Endodermal cell (in vitro differentiated cells): ENCODE data around the gene MLLT1. TPM values are rescaled to one million over a fixed set of nuclear protein-coding genes. Genes with fewer than 3 reads are reported as not detected.

Experiments
- DNase-seq: peaks from one replicate; pipeline ENCODE4 v3.0.0-alpha.2; 2017
- H3K27ac ChIP-seq: 2 replicates; pipeline ENCODE4 v1.5.1; 2013; ENCODE audit warnings: mild to moderate bottlenecking, low read depth, low read length, moderate library complexity
- H3K27me3 ChIP-seq: 2 replicates; pipeline ENCODE4 v1.6.1; 2013; ENCODE audit warnings: mild to moderate bottlenecking, low read length, moderate library complexity; ENCODE audit not compliant: insufficient read depth, control insufficient read depth, poor library complexity, severe bottlenecking
- H3K36me3 ChIP-seq: 2 replicates; pipeline ENCODE4 v1.7.0; 2013; ENCODE audit warnings: mild to moderate bottlenecking, low read length, moderate library complexity; ENCODE audit not compliant: control insufficient read depth, insufficient read depth
- H3K4me1 ChIP-seq: one replicate; pipeline ENCODE4 v1.7.0; 2013; ENCODE audit warnings: low read length; ENCODE audit not compliant: control insufficient read depth, insufficient read depth
- H3K4me3 ChIP-seq: 2 replicates; pipeline ENCODE4 v1.5.1; 2013; ENCODE audit warnings: mild to moderate bottlenecking, low read length, moderate library complexity
- H3K9ac ChIP-seq: 2 replicates; pipeline ENCODE4 v1.6.1; 2013; ENCODE audit warnings: mild to moderate bottlenecking, low read length, moderate library complexity; ENCODE audit not compliant: poor library complexity, severe bottlenecking; ENCODE audit errors: extremely low read depth
- H3K9me3 ChIP-seq: 2 replicates; pipeline ENCODE4 v1.6.1; 2013; ENCODE audit warnings: mild to moderate bottlenecking, low read length, moderate library complexity; ENCODE audit not compliant: control insufficient read depth
- H3K27ac Mint-ChIP-seq: 2 replicates; pipeline ENCODE4 v1.8.0; 2020; ENCODE audit warnings: mixed read lengths
- H3K27me3 Mint-ChIP-seq: 2 replicates; pipeline ENCODE4 v1.8.0; 2021; ENCODE audit warnings: mild to moderate bottlenecking, mixed read lengths; ENCODE audit not compliant: insufficient read depth
- H3K36me3 Mint-ChIP-seq: 2 replicates; pipeline ENCODE4 v1.8.0; 2020; ENCODE audit warnings: low read depth, mixed read lengths
- H3K4me1 Mint-ChIP-seq: 2 replicates; pipeline ENCODE4 v1.8.0; 2020; ENCODE audit warnings: mixed read lengths
- H3K4me3 Mint-ChIP-seq: 2 replicates; pipeline ENCODE4 v1.8.0; 2020; ENCODE audit warnings: mild to moderate bottlenecking, moderate library complexity, mixed read lengths
- H3K9me3 Mint-ChIP-seq: 2 replicates; pipeline ENCODE4 v1.8.0; 2020; ENCODE audit warnings: mild to moderate bottlenecking, mixed read lengths
- CTCF ChIP-seq: fragments of 200-600 bp; sonication (generic); conservative IDR thresholded peaks from 2 replicates; pipeline ENCODE4 v1.5.0; 2021; ENCODE audit warnings: antibody characterized with exemption, mild to moderate bottlenecking
- WGBS, 2 experiments: methylation state at CpG; one replicate each; pipeline versions ENCODE4 v1.1.5 to v1.1.7; 2013; ENCODE audit warnings: missing lambda C conversion rate in 2 of 2, mixed read lengths in 1 of 2; ENCODE audit not compliant: insufficient coverage in 1 of 2, insufficient read length in 1 of 2; 5-methylcytosine and 5-hydroxymethylcytosine counted together
- total RNA-seq, 2 donors: library from RNA; stranded (reverse); fragmentation: NEBNext Ultra II Directional in 1 of 2; extraction: Animal tissue kit (Norgen Biotek cat#: 25700) in 1 of 2; gene quantifications; 2 replicates in 1 of 2; 3 replicates in 1 of 2; pipeline ENCODE4 v1.2.1, GENCODE V29; 2021

MLLT1 gene
- total RNA-seq, 2 donors from 2014 or later, result 50.1 to 51.8 TPM

DNA sequence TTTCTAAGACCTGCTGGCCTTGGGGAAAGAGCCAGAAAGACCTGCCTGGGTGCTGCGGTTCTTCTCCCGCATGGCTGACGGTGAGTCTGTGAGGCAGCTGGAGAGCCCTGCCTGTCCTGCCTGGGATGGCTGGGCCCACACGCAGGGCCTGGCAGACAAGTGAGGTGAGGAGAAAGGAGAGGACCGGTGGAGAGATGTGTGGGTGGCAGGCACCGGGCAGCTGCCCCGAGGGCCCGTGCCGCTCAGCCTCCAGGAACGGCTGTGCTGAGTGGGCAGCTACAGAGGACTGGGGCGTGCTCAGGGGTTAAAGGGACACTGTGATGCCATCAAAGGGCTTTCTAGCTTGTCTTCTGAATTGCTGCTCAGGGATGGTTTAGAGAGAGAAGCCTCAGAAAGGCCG, 53.8 kb downstream of the MLLT1 start:
- no peak overlapping the region for H3K4me3 Mint-ChIP-seq
- WGBS, 2 experiments, result 90 to 91% methylated on average over 8 to 12 of the region's 12 CpGs
- H3K27me3 ChIP-seq, result no peaks in the 10 kb centered on the region
- no peak overlapping the region for H3K27ac ChIP-seq
- H3K9me3 ChIP-seq, result no peaks in the 10 kb centered on the region
- H3K4me1 Mint-ChIP-seq, result no peaks in the 10 kb centered on the region
- H3K9me3 Mint-ChIP-seq, result no peaks in the 10 kb centered on the region
- H3K27ac Mint-ChIP-seq, result no peak overlapping the region
- peaks cover 36% of the 10 kb centered on the region for H3K36me3 ChIP-seq
- H3K9ac ChIP-seq, result no peak overlapping the region
- no peak for TF ChIP-seq CTCF
- no peak overlapping the region for H3K4me3 ChIP-seq
- DNase-seq, result no peak
- H3K27me3 Mint-ChIP-seq, result no peaks in the 10 kb centered on the region
- H3K36me3 Mint-ChIP-seq, result peaks cover 37% of the 10 kb centered on the region
- no peaks in the 10 kb centered on the region for H3K4me1 ChIP-seq

DNA sequence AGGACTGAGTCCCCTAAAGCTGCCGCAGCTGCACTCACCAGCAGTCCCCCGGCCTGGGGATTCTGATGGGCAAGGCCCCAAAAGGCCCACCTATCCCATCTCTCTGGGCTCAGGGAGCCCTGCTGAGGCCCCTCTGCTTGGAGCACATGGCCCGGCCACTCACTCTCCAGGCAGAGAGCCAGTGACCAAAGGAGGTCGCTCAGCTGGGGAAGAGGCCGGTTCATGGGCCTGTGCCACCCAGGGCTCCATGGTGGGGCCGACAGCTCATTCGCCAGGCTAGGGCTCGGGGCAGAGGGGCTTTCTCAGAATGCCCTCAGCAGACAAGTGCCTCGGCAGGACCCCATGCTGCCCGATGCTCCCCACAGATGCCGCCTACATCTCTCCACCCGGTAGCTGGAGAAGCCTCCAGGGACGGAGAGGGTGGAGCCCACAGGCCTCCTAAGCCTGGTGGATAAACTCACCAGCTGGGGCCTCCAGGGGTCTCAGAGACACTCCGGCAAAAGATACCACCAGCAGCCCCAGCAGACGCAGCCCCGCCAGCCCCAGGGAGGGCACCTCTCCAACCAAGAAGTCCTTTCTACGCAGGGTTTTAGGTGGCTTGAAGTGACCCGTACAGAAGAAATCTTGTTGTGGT, 54.4 kb downstream of the MLLT1 start:
- H3K36me3 ChIP-seq, result peaks cover 33% of the 10 kb centered on the region
- 96 to 98% methylated on average over 15 to 18 of the region's 18 CpGs for WGBS, 2 experiments
- Mint-ChIP-seq H3K4me3 (no peak overlapping the region), H3K4me1 (no peaks in the 10 kb centered on the region), H3K36me3 (peaks cover 33% of the 10 kb centered on the region), H3K27ac (no peak overlapping the region), H3K27me3 (no peaks in the 10 kb centered on the region), H3K9me3 (no peaks in the 10 kb centered on the region)
- DNase-seq, result no peak
- no peak for TF ChIP-seq CTCF
- H3K27me3 ChIP-seq, result no peaks in the 10 kb centered on the region
- H3K27ac ChIP-seq, result no peak overlapping the region
- no peak overlapping the region for H3K4me3 ChIP-seq
- no peaks in the 10 kb centered on the region for H3K4me1 ChIP-seq
- no peaks in the 10 kb centered on the region for H3K9me3 ChIP-seq
- H3K9ac ChIP-seq, result no peak overlapping the region

DNA sequence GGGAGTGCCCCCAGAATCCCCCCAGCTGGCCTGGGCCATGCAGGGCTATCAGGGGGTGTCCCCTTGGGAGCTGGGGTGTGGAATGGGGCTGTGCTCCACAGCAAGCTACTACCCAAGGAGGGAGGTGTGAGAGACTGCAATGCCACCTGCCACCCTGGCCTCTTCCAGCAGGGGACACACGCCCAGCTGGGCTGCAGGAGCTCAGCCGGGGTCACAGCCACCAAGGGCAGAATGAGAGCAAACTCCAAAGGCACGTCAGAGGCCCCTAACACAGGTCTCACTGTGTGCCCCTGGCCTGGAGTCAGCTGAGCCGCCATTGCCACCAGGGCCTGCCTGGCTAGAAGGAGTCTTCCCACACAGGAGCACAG, 55.5 kb downstream of the MLLT1 start:
- Mint-ChIP-seq H3K36me3 (peaks cover 27% of the 10 kb centered on the region), H3K4me3 (no peak overlapping the region), H3K9me3 (no peaks in the 10 kb centered on the region), H3K4me1 (no peaks in the 10 kb centered on the region), H3K27me3 (no peaks in the 10 kb centered on the region), H3K27ac (no peak overlapping the region)
- TF ChIP-seq CTCF, result no peak
- no peak for DNase-seq
- H3K9me3 ChIP-seq, result no peaks in the 10 kb centered on the region
- WGBS, 2 experiments, result 90 to 93% methylated on average over 3 to 4 of the region's 4 CpGs
- no peak overlapping the region for H3K9ac ChIP-seq
- H3K27me3 ChIP-seq, result no peaks in the 10 kb centered on the region
- H3K27ac ChIP-seq, result no peak overlapping the region
- no peak overlapping the region for H3K4me3 ChIP-seq
- peaks cover 25% of the 10 kb centered on the region for H3K36me3 ChIP-seq
- no peaks in the 10 kb centered on the region for H3K4me1 ChIP-seq
